Middle frontal gyrus (tissue), 1 donor: ENCODE measurements around the gene ZNF804A.
"Not testable (repeated sequence)": the region's sequence is repeated elsewhere in the genome, so short reads cannot be mapped to it uniquely, and the experiment has no call there.

Experiments
- DNase-seq: peaks from one replicate; pipeline ENCODE4 v3.0.0-alpha.2; 2015; ENCODE audit warnings: low spot score; ENCODE audit errors: extremely low spot score

Gene ZNF804A

GRCh38 chr2:184815824-184816223 is 217.5 kb downstream of the ZNF804A start:
- DNase-seq: no peak

GRCh38 chr2:184824597-184824996 is 226.3 kb downstream of the ZNF804A start:
- no peak for DNase-seq

- no peak for DNase-seq
Observed at GRCh38 chr2:184830531-184830930, 232.2 kb downstream of the ZNF804A start.

- no peak for DNase-seq
Observed at GRCh38 chr2:184834699-184835397, 236.5 kb downstream of the ZNF804A start.

- DNase-seq: no peak
Observed at GRCh38 chr2:184835398-184835715, 237.0 kb downstream of the ZNF804A start.

GRCh38 chr2:184847331-184847730 is 249.0 kb downstream of the ZNF804A start:
- DNase-seq: no peak

GRCh38 chr2:184849516-184849915 is 251.2 kb downstream of the ZNF804A start:
- DNase-seq: no peak

GRCh38 chr2:184851576-184851975 is 253.2 kb downstream of the ZNF804A start:
- no peak for DNase-seq

GRCh38 chr2:184859187-184859586 is 260.9 kb downstream of the ZNF804A start:
- DNase-seq: no peak

GRCh38 chr2:184860744-184861143 is 262.4 kb downstream of the ZNF804A start:
- DNase-seq: no peak

GRCh38 chr2:184875212-184875611 is 276.9 kb downstream of the ZNF804A start:
- no peak for DNase-seq

GRCh38 chr2:184875911-184876310 is 277.6 kb downstream of the ZNF804A start:
- no peak for DNase-seq

GRCh38 chr2:184877909-184878308 is 279.6 kb downstream of the ZNF804A start:
- DNase-seq: no peak

GRCh38 chr2:184879671-184880070 is 281.3 kb downstream of the ZNF804A start:
- DNase-seq: no peak

- not testable (repeated sequence) for DNase-seq
Observed at GRCh38 chr2:184886585-184886984, 288.3 kb downstream of the ZNF804A start.

GRCh38 chr2:184890311-184890710 is 292.0 kb downstream of the ZNF804A start:
- no peak for DNase-seq

GRCh38 chr2:184904991-184905390 is 306.7 kb downstream of the ZNF804A start:
- DNase-seq: no peak

GRCh38 chr2:184906160-184906559 is 307.8 kb downstream of the ZNF804A start:
- DNase-seq: no peak

- DNase-seq: no peak
Observed at GRCh38 chr2:184906709-184907108, 308.4 kb downstream of the ZNF804A start.

GRCh38 chr2:184908966-184909365 is 310.6 kb downstream of the ZNF804A start:
- no peak for DNase-seq

- DNase-seq: no peak
Observed at GRCh38 chr2:184920451-184920965, 322.2 kb downstream of the ZNF804A start.

- DNase-seq: no peak
Observed at GRCh38 chr2:184921676-184922075, 323.3 kb downstream of the ZNF804A start.

- no peak for DNase-seq
Observed at GRCh38 chr2:184923751-184924150, 325.4 kb downstream of the ZNF804A start.
